Measurements from ENCODE around the gene ZNF570.

ZNF570 gene

GRCh38 chr19:37484406-37485168 lies 15.4 kb downstream of the ZNF570 start:
- DNase-seq (ENCODE audit: low read depth, low spot score): no peak
- peaks cover 12% of the 10 kb centered on the region; the same call in 1 of the 2 replicates for H3K9me3 ChIP-seq (ENCODE audit: low read depth, low read length)
- H3K36me3 ChIP-seq (ENCODE audit: insufficient read depth, low read length): peaks cover 20% of the 10 kb centered on the region
- no peak for TF ChIP-seq EZH2 (IDR thresholded peaks at IDR 0.05)
- no peak for TF ChIP-seq POLR2AphosphoS5 (IDR thresholded peaks at IDR 0.05; ENCODE audit: borderline replicate concordance, low read depth, low read length)
- TF ChIP-seq FOXP2 (optimal IDR thresholded peaks at IDR 0.05; ENCODE audit: control extremely low read depth, extremely low read length, insufficient read depth): no peak
- H3K27ac ChIP-seq: no peak overlapping the region
- H3K4me3 ChIP-seq: no peak overlapping the region
- no peak overlapping the region for H3K9ac ChIP-seq (ENCODE audit: insufficient read length)

GRCh38 chr19:37492213-37492612 lies 23.1 kb downstream of the ZNF570 start:
- no peak for TF ChIP-seq EZH2 (IDR thresholded peaks at IDR 0.05)
- TF ChIP-seq POLR2AphosphoS5 (IDR thresholded peaks at IDR 0.05; ENCODE audit: borderline replicate concordance, low read depth, low read length): no peak
- no peak for TF ChIP-seq FOXP2 (optimal IDR thresholded peaks at IDR 0.05; ENCODE audit: control extremely low read depth, extremely low read length, insufficient read depth)
- H3K4me3 ChIP-seq: no peak overlapping the region

GRCh38 chr19:37505958-37506386 lies 36.8 kb downstream of the ZNF570 start:
- TF ChIP-seq FOXP2 (optimal IDR thresholded peaks at IDR 0.05; ENCODE audit: control extremely low read depth, extremely low read length, insufficient read depth): no peak
- no peak for TF ChIP-seq POLR2AphosphoS5 (IDR thresholded peaks at IDR 0.05; ENCODE audit: borderline replicate concordance, low read depth, low read length)
- TF ChIP-seq EZH2 (IDR thresholded peaks at IDR 0.05): no peak
- H3K9ac ChIP-seq (ENCODE audit: insufficient read length): no peak overlapping the region
- H3K36me3 ChIP-seq (ENCODE audit: insufficient read depth, low read length): no peaks in the 10 kb centered on the region
- H3K4me3 ChIP-seq: peak overlapping the region; percentile 55
- DNase-seq (ENCODE audit: low read depth, low spot score): no peak
- no peak overlapping the region for H3K27ac ChIP-seq
- no peaks in the 10 kb centered on the region for H3K9me3 ChIP-seq (ENCODE audit: low read depth, low read length)

More at GRCh38 chr19:37492213-37492612, 23.1 kb downstream of the ZNF570 start:
- H3K27ac ChIP-seq: no peak overlapping the region
- no peak overlapping the region for H3K9ac ChIP-seq (ENCODE audit: insufficient read length)
- H3K36me3 ChIP-seq (ENCODE audit: insufficient read depth, low read length): no peaks in the 10 kb centered on the region
- DNase-seq (ENCODE audit: low read depth, low spot score): no peak
- no peaks in the 10 kb centered on the region for H3K9me3 ChIP-seq (ENCODE audit: low read depth, low read length)

- DNase-seq (ENCODE audit: low read depth, low spot score): no peak
- H3K9me3 ChIP-seq (ENCODE audit: low read depth, low read length): no peaks in the 10 kb centered on the region
- H3K36me3 ChIP-seq (ENCODE audit: insufficient read depth, low read length): no peaks in the 10 kb centered on the region
- H3K9ac ChIP-seq (ENCODE audit: insufficient read length): no peak within 1 kb of the TSS
- peak within 1 kb of the TSS; percentile 55 for H3K4me3 ChIP-seq
- no peak within 1 kb of the TSS for H3K27ac ChIP-seq
- TF ChIP-seq EZH2 (IDR thresholded peaks at IDR 0.05): no peak
- no peak for TF ChIP-seq FOXP2 (optimal IDR thresholded peaks at IDR 0.05; ENCODE audit: control extremely low read depth, extremely low read length, insufficient read depth)
- TF ChIP-seq POLR2AphosphoS5 (IDR thresholded peaks at IDR 0.05; ENCODE audit: borderline replicate concordance, low read depth, low read length): no peak
Measured at GRCh38 chr19:37506387-37507166, 37.4 kb downstream of the ZNF570 start, which contains the start of gene ZNF793. Gene ZNF793, plus strand, starts transcription at chr19:37506939. Its CDS starts 16,501 bp downstream, at chr19:37523440.

GRCh38 chr19:37507167-37507464 lies 38.0 kb downstream of the ZNF570 start:
- peak overlapping the region; percentile 55 for H3K4me3 ChIP-seq
- H3K27ac ChIP-seq: no peak overlapping the region
- no peak for DNase-seq (ENCODE audit: low read depth, low spot score)
- TF ChIP-seq FOXP2 (optimal IDR thresholded peaks at IDR 0.05; ENCODE audit: control extremely low read depth, extremely low read length, insufficient read depth): no peak
- TF ChIP-seq POLR2AphosphoS5 (IDR thresholded peaks at IDR 0.05; ENCODE audit: borderline replicate concordance, low read depth, low read length): no peak
- no peak for TF ChIP-seq EZH2 (IDR thresholded peaks at IDR 0.05)
- no peak overlapping the region for H3K9ac ChIP-seq (ENCODE audit: insufficient read length)
- no peaks in the 10 kb centered on the region for H3K36me3 ChIP-seq (ENCODE audit: insufficient read depth, low read length)
- no peaks in the 10 kb centered on the region for H3K9me3 ChIP-seq (ENCODE audit: low read depth, low read length)

- no peaks in the 10 kb centered on the region for H3K9me3 ChIP-seq (ENCODE audit: low read depth, low read length)
Measured at GRCh38 chr19:37511186-37511585, 42.0 kb downstream of the ZNF570 start.

GRCh38 chr19:37511821-37512220 lies 42.7 kb downstream of the ZNF570 start:
- Histone ChIP-seq H3K36me3 (ENCODE audit: insufficient read depth, low read length) (no peaks in the 10 kb centered on the region), H3K4me3 (no peak overlapping the region), H3K27ac (no peak overlapping the region), H3K9ac (ENCODE audit: insufficient read length) (no peak overlapping the region), H3K9me3 (ENCODE audit: low read depth, low read length) (no peaks in the 10 kb centered on the region)
- no peak for DNase-seq (ENCODE audit: low read depth, low spot score)
- TF ChIP-seq EZH2 (IDR thresholded peaks at IDR 0.05): no peak
- no peak for TF ChIP-seq POLR2AphosphoS5 (IDR thresholded peaks at IDR 0.05; ENCODE audit: borderline replicate concordance, low read depth, low read length)
- TF ChIP-seq FOXP2 (optimal IDR thresholded peaks at IDR 0.05; ENCODE audit: control extremely low read depth, extremely low read length, insufficient read depth): no peak

More at GRCh38 chr19:37511186-37511585, 42.0 kb downstream of the ZNF570 start:
- TF ChIP-seq FOXP2 (optimal IDR thresholded peaks at IDR 0.05; ENCODE audit: control extremely low read depth, extremely low read length, insufficient read depth) (no peak), EZH2 (IDR thresholded peaks at IDR 0.05) (no peak), POLR2AphosphoS5 (IDR thresholded peaks at IDR 0.05; ENCODE audit: borderline replicate concordance, low read depth, low read length) (no peak)
- Histone ChIP-seq H3K4me3 (no peak overlapping the region), H3K9ac (ENCODE audit: insufficient read length) (no peak overlapping the region), H3K36me3 (ENCODE audit: insufficient read depth, low read length) (no peaks in the 10 kb centered on the region), H3K27ac (no peak overlapping the region)
- DNase-seq (ENCODE audit: low read depth, low spot score): no peak

GRCh38 chr19:37513397-37513796 lies 44.2 kb downstream of the ZNF570 start:
- Histone ChIP-seq H3K36me3 (ENCODE audit: insufficient read depth, low read length) (no peaks in the 10 kb centered on the region), H3K27ac (no peak overlapping the region), H3K9me3 (ENCODE audit: low read depth, low read length) (no peaks in the 10 kb centered on the region), H3K9ac (ENCODE audit: insufficient read length) (no peak overlapping the region), H3K4me3 (no peak overlapping the region)
- TF ChIP-seq FOXP2 (optimal IDR thresholded peaks at IDR 0.05; ENCODE audit: control extremely low read depth, extremely low read length, insufficient read depth): no peak
- no peak for TF ChIP-seq EZH2 (IDR thresholded peaks at IDR 0.05)
- TF ChIP-seq POLR2AphosphoS5 (IDR thresholded peaks at IDR 0.05; ENCODE audit: borderline replicate concordance, low read depth, low read length): no peak
- DNase-seq (ENCODE audit: low read depth, low spot score): no peak

Measured in SK-N-MC (cell line).